Measurements from ENCODE around the gene AGBL1. TPM values are rescaled to one million over a fixed set of nuclear protein-coding genes. Genes with fewer than 3 reads are reported as not detected.

The AGBL1 gene
- total RNA-seq, 2 donors from 2014 or later = not detected

GRCh38 chr15:86870846-86871245, 791.2 kb downstream of the AGBL1 start:
- H3K27ac ChIP-seq = no peak overlapping the region
- TF ChIP-seq CTCF (IDR thresholded peaks at IDR 0.05) = no peak
- DNase-seq (ENCODE audit: low spot score) = no peak
- H3K4me3 ChIP-seq = no peak overlapping the region
- no peaks in the 10 kb centered on the region for H3K36me3 ChIP-seq
- no peaks in the 10 kb centered on the region for H3K4me1 ChIP-seq (ENCODE audit: control insufficient read depth in 1 of 2, low read depth in 2 of 2)
- no peaks in the 10 kb centered on the region for H3K27me3 ChIP-seq (replicated peaks; ENCODE audit: insufficient read depth)
- no peak for ATAC-seq (ENCODE audit: insufficient number of reproducible peaks, low FRiP score, low read depth)
- no peaks in the 10 kb centered on the region for H3K9me3 ChIP-seq

GRCh38 chr15:86871964-86872363, 792.3 kb downstream of the AGBL1 start:
- TF ChIP-seq CTCF (IDR thresholded peaks at IDR 0.05) = no peak
- ATAC-seq (ENCODE audit: insufficient number of reproducible peaks, low FRiP score, low read depth) (no peak), DNase-seq (ENCODE audit: low spot score) (no peak)
- Histone ChIP-seq H3K4me3 (no peak overlapping the region), H3K27ac (no peak overlapping the region), H3K36me3 (no peaks in the 10 kb centered on the region), H3K27me3 (replicated peaks; ENCODE audit: insufficient read depth) (no peaks in the 10 kb centered on the region), H3K4me1 (ENCODE audit: control insufficient read depth in 1 of 2, low read depth in 2 of 2) (no peaks in the 10 kb centered on the region), H3K9me3 (no peaks in the 10 kb centered on the region)

- H3K4me1 ChIP-seq (ENCODE audit: control insufficient read depth in 1 of 2, low read depth in 2 of 2) = no peaks in the 10 kb centered on the region
- TF ChIP-seq CTCF (IDR thresholded peaks at IDR 0.05) = no peak
- H3K36me3 ChIP-seq = no peaks in the 10 kb centered on the region
- H3K27ac ChIP-seq = no peak overlapping the region
- H3K9me3 ChIP-seq = no peaks in the 10 kb centered on the region
- H3K4me3 ChIP-seq = no peak overlapping the region
- DNase-seq (ENCODE audit: low spot score) = no peak
- ATAC-seq (ENCODE audit: insufficient number of reproducible peaks, low FRiP score, low read depth) = no peak
- H3K27me3 ChIP-seq (replicated peaks; ENCODE audit: insufficient read depth) = no peaks in the 10 kb centered on the region
These were observed 793.1 kb downstream of the AGBL1 start for GRCh38 chr15:86872782-86873181.

GRCh38 chr15:86875067-86875466, 795.4 kb downstream of the AGBL1 start:
- no peak for TF ChIP-seq CTCF (IDR thresholded peaks at IDR 0.05)
- Histone ChIP-seq H3K36me3 (no peaks in the 10 kb centered on the region), H3K4me1 (ENCODE audit: control insufficient read depth in 1 of 2, low read depth in 2 of 2) (no peaks in the 10 kb centered on the region), H3K27me3 (replicated peaks; ENCODE audit: insufficient read depth) (no peaks in the 10 kb centered on the region), H3K9me3 (no peaks in the 10 kb centered on the region), H3K27ac (no peak overlapping the region), H3K4me3 (no peak overlapping the region)
- no peak for ATAC-seq (ENCODE audit: insufficient number of reproducible peaks, low FRiP score, low read depth)
- DNase-seq (ENCODE audit: low spot score) = no peak

GRCh38 chr15:86876387-86876944, 796.8 kb downstream of the AGBL1 start:
- no peak for TF ChIP-seq CTCF (IDR thresholded peaks at IDR 0.05)
- Histone ChIP-seq H3K27ac (no peak overlapping the region), H3K4me1 (ENCODE audit: control insufficient read depth in 1 of 2, low read depth in 2 of 2) (no peaks in the 10 kb centered on the region), H3K36me3 (no peaks in the 10 kb centered on the region), H3K9me3 (no peaks in the 10 kb centered on the region), H3K27me3 (replicated peaks; ENCODE audit: insufficient read depth) (no peaks in the 10 kb centered on the region), H3K4me3 (no peak overlapping the region)
- no peak for ATAC-seq (ENCODE audit: insufficient number of reproducible peaks, low FRiP score, low read depth)
- DNase-seq (ENCODE audit: low spot score) = no peak

All from thoracic aorta (tissue), 2 donors.